Vagina (tissue), 2 donors: ENCODE data around the gene DCST2. TPM values are rescaled to one million over a fixed set of nuclear protein-coding genes. Genes with fewer than 3 reads are reported as not detected.

Experiments
- DNase-seq, 2 donors: peaks; one replicate each; pipeline ENCODE4 v3.0.0-alpha.2; 2017; ENCODE audit errors: extremely low spot score in 2 of 2
- H3K27ac ChIP-seq: fragments of 200-600 bp; sonication (generic); one replicate; pipeline ENCODE4 v1.5.1; 2019
- H3K27me3 ChIP-seq: fragments of 200-600 bp; sonication (generic); one replicate; pipeline ENCODE4 v1.5.1; 2019
- H3K36me3 ChIP-seq, 2 donors: fragments of 200-600 bp; sonication (generic); one replicate each; pipeline ENCODE4 v1.5.1; 2017 to 2019
- H3K4me1 ChIP-seq: fragments of 200-600 bp; sonication (generic); one replicate; pipeline ENCODE4 v1.5.1; 2019
- H3K4me3 ChIP-seq, 2 donors: fragments of 200-600 bp; sonication (generic); 1 replicate in 1 of 2; 2 replicates in 1 of 2; pipeline ENCODE4 v1.5.1; 2016 to 2019
- H3K9me3 ChIP-seq: fragments of 200-600 bp; sonication (generic); one replicate; pipeline ENCODE4 v1.5.1; 2019
- CTCF ChIP-seq, 3 experiments: fragments of 450-650 bp in 2 of 3; fragments of 200-600 bp in 1 of 3; sonication (generic) in 1 of 3; IDR thresholded peaks; one replicate each; pipeline ENCODE4 v1.5.1; 2017 to 2019; ENCODE audit warnings: antibody characterized with exemption in 3 of 3, mild to moderate bottlenecking in 2 of 3, moderate library complexity in 2 of 3
- POLR2A ChIP-seq, 2 donors: fragments of 450-650 bp; IDR thresholded peaks; one replicate each; pipeline ENCODE4 v1.6.1; 2017; ENCODE audit warnings: antibody characterized with exemption in 2 of 2, mild to moderate bottlenecking in 2 of 2, moderate library complexity in 2 of 2
- POLR2AphosphoS5 ChIP-seq, 2 donors: sonication (generic); formaldehyde crosslinking; IDR thresholded peaks; one replicate each; pipeline ENCODE4 v1.9.0; 2017; ENCODE audit warnings: antibody characterized with exemption in 2 of 2, mild to moderate bottlenecking in 2 of 2, low read depth in 1 of 2; ENCODE audit not compliant: insufficient read depth in 1 of 2
- intact Hi-C: fragments of 100-400 bp; cut with DNase I; formaldehyde crosslinking; loops from one replicate; pipeline ENCODE4 v1.15.1; 2023
- total RNA-seq: library from RNA; depleted of rRNA; stranded (reverse); fragments of >200 nt; gene quantifications from one replicate; pipeline ENCODE4 v1.2.3, GENCODE V29; 2016

Gene DCST2
- total RNA-seq, 1 donor from 2014 or later, result 7.9 TPM

GRCh38 chr1:155012026-155012546 is 21.5 kb downstream of the DCST2 start:
- Histone ChIP-seq H3K4me1 (peaks cover 90% of the 10 kb centered on the region), H3K27ac (peak overlapping the region; percentile 99), H3K4me3 (peak overlapping the region in 1 of 2 donors; percentile 17), H3K36me3 (peaks cover 0 to 12% of the 10 kb centered on the region in 2 donors), H3K27me3 (no peaks in the 10 kb centered on the region), H3K9me3 (no peaks in the 10 kb centered on the region)
- peak in 1 of 2 donors; percentile 98 for DNase-seq
- intact Hi-C loops, result no loop called here
- TF ChIP-seq POLR2AphosphoS5 (IDR thresholded peaks at IDR 0.05; ENCODE audit: insufficient read depth in 1 of 2, low read depth in 1 of 2) (peak in 1 of 2 donors; percentile 64), POLR2A (IDR thresholded peaks at IDR 0.05) (peak in 1 of 2 donors; percentile 15), CTCF (IDR thresholded peaks at IDR 0.05) (no peak)

GRCh38 chr1:155011437-155012025 is 22.1 kb downstream of the DCST2 start:
- TF ChIP-seq CTCF (IDR thresholded peaks at IDR 0.05) (no peak), POLR2AphosphoS5 (IDR thresholded peaks at IDR 0.05; ENCODE audit: insufficient read depth in 1 of 2, low read depth in 1 of 2) (no peak), POLR2A (IDR thresholded peaks at IDR 0.05) (no peak)
- Histone ChIP-seq H3K36me3 (peaks cover 0 to 12% of the 10 kb centered on the region in 2 donors), H3K4me3 (peak overlapping the region in 1 of 2 donors; percentile 10), H3K27me3 (no peaks in the 10 kb centered on the region), H3K27ac (peak overlapping the region; percentile 99), H3K4me1 (peaks cover 90% of the 10 kb centered on the region), H3K9me3 (no peaks in the 10 kb centered on the region)
- DNase-seq, result peak in 1 of 2 donors; percentile 92
- intact Hi-C loops, result no loop called here

- Histone ChIP-seq H3K9me3 (no peaks in the 10 kb centered on the region), H3K4me3 (peak overlapping the region in 1 of 2 donors; percentile 10), H3K4me1 (peaks cover 90% of the 10 kb centered on the region), H3K36me3 (peaks cover 0 to 12% of the 10 kb centered on the region in 2 donors), H3K27me3 (no peaks in the 10 kb centered on the region), H3K27ac (peak overlapping the region; percentile 99)
- intact Hi-C loops, result no loop called here
- TF ChIP-seq POLR2AphosphoS5 (IDR thresholded peaks at IDR 0.05; ENCODE audit: insufficient read depth in 1 of 2, low read depth in 1 of 2) (no peak), POLR2A (IDR thresholded peaks at IDR 0.05) (no peak), CTCF (IDR thresholded peaks at IDR 0.05) (no peak)
- no peak for DNase-seq
These were observed 22.6 kb downstream of the DCST2 start for GRCh38 chr1:155011004-155011416.

- TF ChIP-seq POLR2AphosphoS5 (IDR thresholded peaks at IDR 0.05; ENCODE audit: insufficient read depth in 1 of 2, low read depth in 1 of 2), result no peak
- TF ChIP-seq CTCF (IDR thresholded peaks at IDR 0.05), result no peak
- TF ChIP-seq POLR2A (IDR thresholded peaks at IDR 0.05), result no peak
- peak overlapping the region; percentile 99 for H3K27ac ChIP-seq
- intact Hi-C loops, result no loop called here
- no peak for DNase-seq
- H3K9me3 ChIP-seq, result no peaks in the 10 kb centered on the region
- H3K36me3 ChIP-seq, result peaks cover 0 to 12% of the 10 kb centered on the region in 2 donors
- no peaks in the 10 kb centered on the region for H3K27me3 ChIP-seq
- peak overlapping the region in 1 of 2 donors; percentile 42 for H3K4me3 ChIP-seq
- peaks cover 90% of the 10 kb centered on the region for H3K4me1 ChIP-seq
These were observed 23.2 kb downstream of the DCST2 start for GRCh38 chr1:155010211-155010918.
